C4-2B (cell line): Measurements from ENCODE around the gene UBE2E1.

ENCODE experiments used
- H3K27ac ChIP-seq: fragments of 450-650 bp; 2 replicates; pipeline ENCODE4 v1.5.1; 2017
- ZFX ChIP-seq: fragments of 450-650 bp; IDR thresholded peaks from 2 replicates; pipeline ENCODE4 v1.6.1; 2017
- TF ChIP-seq, protein P1 (sequence below): fragments of 450-650 bp; conservative IDR thresholded peaks from 2 replicates; pipeline ENCODE4 v1.5.1; 2017; ENCODE audit warnings: mild to moderate bottlenecking

UBE2E1 gene

GRCh38 chr3:23916152-23916885, 110.6 kb downstream of the UBE2E1 start:
- H3K27ac ChIP-seq: peak overlapping the region; percentile 98
- TF ChIP-seq ZFX: peak; percentile 16
- TF ChIP-seq, protein P1, sequence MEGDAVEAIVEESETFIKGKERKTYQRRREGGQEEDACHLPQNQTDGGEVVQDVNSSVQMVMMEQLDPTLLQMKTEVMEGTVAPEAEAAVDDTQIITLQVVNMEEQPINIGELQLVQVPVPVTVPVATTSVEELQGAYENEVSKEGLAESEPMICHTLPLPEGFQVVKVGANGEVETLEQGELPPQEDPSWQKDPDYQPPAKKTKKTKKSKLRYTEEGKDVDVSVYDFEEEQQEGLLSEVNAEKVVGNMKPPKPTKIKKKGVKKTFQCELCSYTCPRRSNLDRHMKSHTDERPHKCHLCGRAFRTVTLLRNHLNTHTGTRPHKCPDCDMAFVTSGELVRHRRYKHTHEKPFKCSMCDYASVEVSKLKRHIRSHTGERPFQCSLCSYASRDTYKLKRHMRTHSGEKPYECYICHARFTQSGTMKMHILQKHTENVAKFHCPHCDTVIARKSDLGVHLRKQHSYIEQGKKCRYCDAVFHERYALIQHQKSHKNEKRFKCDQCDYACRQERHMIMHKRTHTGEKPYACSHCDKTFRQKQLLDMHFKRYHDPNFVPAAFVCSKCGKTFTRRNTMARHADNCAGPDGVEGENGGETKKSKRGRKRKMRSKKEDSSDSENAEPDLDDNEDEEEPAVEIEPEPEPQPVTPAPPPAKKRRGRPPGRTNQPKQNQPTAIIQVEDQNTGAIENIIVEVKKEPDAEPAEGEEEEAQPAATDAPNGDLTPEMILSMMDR: no peak

- peak; percentile 49 for TF ChIP-seq ZFX
- TF ChIP-seq, protein P1: peak; percentile 2; the same call in 1 of the 2 replicates
- H3K27ac ChIP-seq: peak within 1 kb of the TSS; percentile 98
Measured at GRCh38 chr3:23916886-23917678, 111.3 kb downstream of the UBE2E1 start, which contains the start of the genes NKIRAS1 and RPL15. TSS of gene NKIRAS1 (minus strand) at chr3:23916990. CDS start at chr3:23910904, 6,086 bp downstream. TSS of gene RPL15 (plus strand) at chr3:23917132. CDS start at chr3:23917860, 728 bp downstream.

GRCh38 chr3:23917679-23918303, 112.0 kb downstream of the UBE2E1 start:
- peak overlapping the region; percentile 98 for H3K27ac ChIP-seq

GRCh38 chr3:23918331-23918730, 112.6 kb downstream of the UBE2E1 start:
- H3K27ac ChIP-seq: peak overlapping the region; percentile 98

DNA sequence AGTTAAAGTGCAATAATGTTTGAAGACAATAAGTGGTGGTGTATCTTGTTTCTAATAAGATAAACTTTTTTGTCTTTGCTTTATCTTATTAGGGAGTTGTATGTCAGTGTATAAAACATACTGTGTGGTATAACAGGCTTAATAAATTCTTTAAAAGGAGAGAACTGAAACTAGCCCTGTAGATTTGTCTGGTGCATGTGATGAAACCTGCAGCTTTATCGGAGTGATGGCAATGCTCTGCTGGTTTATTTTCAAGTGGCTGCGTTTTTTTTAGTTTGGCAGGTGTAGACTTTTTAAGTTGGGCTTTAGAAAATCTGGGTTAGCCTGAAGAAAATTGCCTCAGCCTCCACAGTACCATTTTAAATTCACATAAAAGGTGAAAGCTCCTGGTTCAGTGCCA, 113.9 kb downstream of the UBE2E1 start:
- H3K27ac ChIP-seq: no peak overlapping the region
- TF ChIP-seq, protein P1: no peak
- no peak for TF ChIP-seq ZFX

- TF ChIP-seq, protein P1: no peak
- no peak for TF ChIP-seq ZFX
- no peak overlapping the region for H3K27ac ChIP-seq
Measured at GRCh38 chr3:23920151-23920655, 114.4 kb downstream of the UBE2E1 start.

GRCh38 chr3:23921052-23921511, 115.3 kb downstream of the UBE2E1 start:
- TF ChIP-seq, protein P1: no peak
- no peak for TF ChIP-seq ZFX

DNA sequence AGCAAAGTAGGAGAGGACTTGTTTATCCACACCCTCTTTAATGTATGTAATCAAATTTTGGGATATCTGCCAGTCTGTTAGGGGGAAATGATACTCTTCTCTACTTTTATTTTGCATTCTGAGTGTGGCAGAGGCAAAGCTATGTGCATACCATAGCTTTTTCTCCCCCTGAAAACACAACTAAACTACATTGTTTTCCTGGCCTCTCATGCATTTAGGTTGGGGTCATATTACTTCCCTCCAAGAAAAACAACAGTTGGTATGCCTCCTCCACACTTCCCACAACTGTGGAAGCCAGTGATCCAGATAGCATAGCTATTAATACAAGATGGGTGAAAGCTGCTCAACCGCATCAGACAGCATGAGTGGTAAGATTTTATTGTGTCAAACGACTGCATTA, 118.0 kb downstream of the UBE2E1 start:
- no peak overlapping the region for H3K27ac ChIP-seq
- TF ChIP-seq, protein P1: no peak

More at GRCh38 chr3:23921052-23921511, 115.3 kb downstream of the UBE2E1 start:
- H3K27ac ChIP-seq: no peak overlapping the region
